Raji (cell line): Measurements from ENCODE around the gene NADK.

Experiments used
- POLR2A ChIP-seq: IDR thresholded peaks from 2 replicates; pipeline ENCODE4 v1.6.1; 2011; ENCODE audit warnings: low read depth, low read length, control low read depth; ENCODE audit not compliant: insufficient read depth

NADK gene

GRCh38 chr1:1794999-1795398 lies 16.7 kb upstream of the NADK start:
- no peak for TF ChIP-seq POLR2A

GRCh38 chr1:1793481-1794244 lies 15.4 kb upstream of the NADK start:
- TF ChIP-seq POLR2A = no peak

GRCh38 chr1:1788646-1789431 lies 10.6 kb upstream of the NADK start:
- TF ChIP-seq POLR2A = no peak

- TF ChIP-seq POLR2A = no peak
Observed at GRCh38 chr1:1788136-1788535, 9.9 kb upstream of the NADK start.

- TF ChIP-seq POLR2A = no peak
Observed at GRCh38 chr1:1786836-1787605, 8.8 kb upstream of the NADK start.

GRCh38 chr1:1785666-1786065 lies 7.4 kb upstream of the NADK start:
- TF ChIP-seq POLR2A = no peak

GRCh38 chr1:1784933-1785332 lies 6.7 kb upstream of the NADK start:
- no peak for TF ChIP-seq POLR2A

- TF ChIP-seq POLR2A = no peak
Observed at GRCh38 chr1:1783320-1783719, 5.0 kb upstream of the NADK start.

GRCh38 chr1:1782399-1783221 lies 4.3 kb upstream of the NADK start:
- no peak for TF ChIP-seq POLR2A

GRCh38 chr1:1781526-1781903 lies 3.2 kb upstream of the NADK start:
- TF ChIP-seq POLR2A = peak; percentile 26; the same call in 1 of the 2 replicates

- no peak for TF ChIP-seq POLR2A
Observed at GRCh38 chr1:1780598-1781525, 2.6 kb upstream of the NADK start.

- TF ChIP-seq POLR2A = peak; percentile 60
Observed at GRCh38 chr1:1779691-1780597, 1.7 kb upstream of the NADK start.

GRCh38 chr1:1779320-1779675 lies 1.0 kb upstream of the NADK start:
- no peak for TF ChIP-seq POLR2A

- TF ChIP-seq POLR2A = peak; percentile 65
Observed at GRCh38 chr1:1778663-1779319, 521 bp upstream of the NADK start.
